CD8-positive, alpha-beta memory T cell (primary cell): ENCODE measurements around the gene STK11. TPM values are rescaled to one million over a fixed set of nuclear protein-coding genes. Genes with fewer than 3 reads are reported as not detected.

Experiments used
- CTCF ChIA-PET: fragments of 350-600 bp; sonication (Branson Sonifier 250); formaldehyde crosslinking; loops from one replicate; lab custom pipeline; 2021; ENCODE audit warnings: antibody characterized with exemption; lab: Charles Lee
- POLR2A ChIA-PET: fragments of 350-600 bp; sonication (Branson Sonifier 250); formaldehyde crosslinking; loops from one replicate; lab custom pipeline; 2021; ENCODE audit warnings: antibody characterized with exemption; lab: Charles Lee
- DNase-seq, 5 donors: peaks; one replicate each; pipeline versions ENCODE4 v3.0.0 to v3.0.0-alpha.2; 2020 to 2022; ENCODE audit warnings: mixed read lengths in 1 of 5
- H3K27ac ChIP-seq: one replicate; pipeline ENCODE4 v1.7.0; 2013; ENCODE audit warnings: low read depth, mild to moderate bottlenecking, low read length, moderate library complexity
- H3K27me3 ChIP-seq: 2 replicates; pipeline ENCODE4 v1.7.0; 2013; ENCODE audit warnings: low read length, mild to moderate bottlenecking; ENCODE audit not compliant: insufficient read depth, poor library complexity, severe bottlenecking
- H3K36me3 ChIP-seq: 2 replicates; pipeline ENCODE4 v1.7.0; 2013; ENCODE audit warnings: mild to moderate bottlenecking, low read length, moderate library complexity; ENCODE audit not compliant: insufficient read depth
- H3K4me1 ChIP-seq: 2 replicates; pipeline ENCODE4 v1.7.0; 2013; ENCODE audit warnings: mild to moderate bottlenecking, low read length, moderate library complexity; ENCODE audit not compliant: insufficient read depth
- H3K4me3 ChIP-seq: 2 replicates; pipeline ENCODE4 v1.7.0; 2013; ENCODE audit warnings: mild to moderate bottlenecking, low read length
- H3K9me3 ChIP-seq: 2 replicates; pipeline ENCODE4 v1.7.0; 2013; ENCODE audit warnings: mild to moderate bottlenecking, low read length
- H3K27ac Mint-ChIP-seq, 8 donors: one replicate each; pipeline ENCODE4 v1.8.0; 2020 to 2021; ENCODE audit warnings: mixed read lengths in 8 of 8, mild to moderate bottlenecking in 6 of 8, inconsistent platforms in 3 of 8, moderate library complexity in 3 of 8
- H3K27me3 Mint-ChIP-seq, 2 donors: one replicate each; pipeline ENCODE4 v1.8.0; 2020 to 2021; ENCODE audit warnings: mixed read lengths in 2 of 2, mild to moderate bottlenecking in 1 of 2, moderate library complexity in 1 of 2
- H3K36me3 Mint-ChIP-seq, 3 donors: one replicate each; pipeline ENCODE4 v1.8.0; 2020 to 2021; ENCODE audit warnings: mixed read lengths in 3 of 3, inconsistent platforms in 1 of 3, mild to moderate bottlenecking in 1 of 3
- H3K4me1 Mint-ChIP-seq, 3 donors: one replicate each; pipeline ENCODE4 v1.8.0; 2020 to 2021; ENCODE audit warnings: mixed read lengths in 3 of 3, inconsistent platforms in 1 of 3, mild to moderate bottlenecking in 1 of 3
- H3K4me3 Mint-ChIP-seq, 7 donors: one replicate each; pipeline ENCODE4 v1.8.0; 2020 to 2021; ENCODE audit warnings: mixed read lengths in 7 of 7, mild to moderate bottlenecking in 6 of 7, moderate library complexity in 4 of 7, inconsistent platforms in 2 of 7
- H3K9me3 Mint-ChIP-seq, 5 donors: one replicate each; pipeline ENCODE4 v1.8.0; 2020 to 2022; ENCODE audit warnings: mixed read lengths in 5 of 5, mild to moderate bottlenecking in 3 of 5, moderate library complexity in 2 of 5, inconsistent platforms in 1 of 5
- polyA plus RNA-seq: library from polyadenylated mRNA; unstranded; fragments of 300-500 nt; fragmentation: Illumina TruSeq; gene quantifications from one replicate; pipeline ENCODE4 v1.2.3, GENCODE V29; 2021
- total RNA-seq, 2 experiments: library from RNA; stranded (reverse); gene quantifications; one replicate each; pipeline ENCODE4 v1.2.3, GENCODE V29; 2021

STK11 gene
- total and polyA plus RNA-seq, 3 experiments from 2014 or later: 37.0 to 69.7 (median 66.9) TPM

- Mint-ChIP-seq H3K9me3 (no peaks in the 10 kb centered on the region), H3K27me3 (peaks cover 0 to 9% of the 10 kb centered on the region in 2 donors), H3K4me3 (peak overlapping the region; percentile 45 to 91 (median 67)), H3K36me3 (peaks cover 4 to 52% (median 7%) of the 10 kb centered on the region in 3 donors), H3K4me1 (peaks cover 43 to 76% (median 45%) of the 10 kb centered on the region in 3 donors), H3K27ac (peak overlapping the region; percentile 50 to 100 (median 98))
- Histone ChIP-seq H3K4me3 (no peak overlapping the region), H3K9me3 (no peaks in the 10 kb centered on the region), H3K27me3 (no peaks in the 10 kb centered on the region), H3K27ac (no peak overlapping the region), H3K36me3 (peaks cover 30% of the 10 kb centered on the region), H3K4me1 (peaks cover 86% of the 10 kb centered on the region)
- POLR2A ChIA-PET: interaction anchor here (4.1 kb wide), 1 partner anchor 12 kb away, joined by 41 read pairs; the partner anchor contains the start of gene CIRBP
- CTCF ChIA-PET: interaction anchor here (5.2 to 7.9 kb wide), 2 partner anchors 10 to 13 kb away, joined by 38 to 99 read pairs; partner anchors contain the start of gene CIRBP
- no peak for DNase-seq
Observed at GRCh38 chr19:1257475-1258162, 52.0 kb downstream of the STK11 start.

- Histone ChIP-seq H3K27me3 (no peaks in the 10 kb centered on the region), H3K36me3 (peaks cover 30% of the 10 kb centered on the region), H3K9me3 (no peaks in the 10 kb centered on the region), H3K4me3 (no peak overlapping the region), H3K27ac (no peak overlapping the region), H3K4me1 (peaks cover 89% of the 10 kb centered on the region)
- H3K9me3 Mint-ChIP-seq: no peaks in the 10 kb centered on the region
- H3K4me3 Mint-ChIP-seq: peak overlapping the region; percentile 57 to 91 (median 85)
- no peak for DNase-seq
- ChIA-PET CTCF (interaction anchor here (1.8 to 7.9 kb wide), 2 partner anchors 9 to 14 kb away, joined by 18 to 99 read pairs; partner anchors contain the start of gene CIRBP), POLR2A (interaction anchor here (0.6 to 4.1 kb wide), 5 partner anchors 11 to 229 kb away, joined by 4 to 41 read pairs (median 5); partner anchors contain the start of gene CIRBP)
- H3K4me1 Mint-ChIP-seq: peaks cover 46 to 81% (median 48%) of the 10 kb centered on the region in 3 donors
- peaks cover 4 to 52% (median 7%) of the 10 kb centered on the region in 3 donors for H3K36me3 Mint-ChIP-seq
- peak overlapping the region; percentile 68 to 100 (median 98) for H3K27ac Mint-ChIP-seq
- H3K27me3 Mint-ChIP-seq: peaks cover 0 to 9% of the 10 kb centered on the region in 2 donors
Observed at GRCh38 chr19:1258163-1258492, 52.5 kb downstream of the STK11 start.

GRCh38 chr19:1258707-1259205 lies 53.2 kb downstream of the STK11 start:
- peaks cover 83% of the 10 kb centered on the region for H3K4me1 ChIP-seq
- H3K27me3 Mint-ChIP-seq: peaks cover 0 to 7% of the 10 kb centered on the region in 2 donors
- H3K27ac Mint-ChIP-seq: peak overlapping the region; percentile 97 to 100 (median 98)
- DNase-seq: no peak
- H3K9me3 Mint-ChIP-seq: no peaks in the 10 kb centered on the region
- peaks cover 30% of the 10 kb centered on the region for H3K36me3 ChIP-seq
- ChIA-PET POLR2A (interaction anchor here (0.6 to 4.1 kb wide), 7 partner anchors 8 to 230 kb away, joined by 3 to 41 read pairs (median 5); partner anchors contain the start of gene CIRBP), CTCF (interaction anchor here (1.1 to 7.9 kb wide), 3 partner anchors 9 to 14 kb away, joined by 5 to 99 read pairs (median 18); partner anchors contain the start of gene CIRBP)
- peaks cover 4 to 47% (median 7%) of the 10 kb centered on the region in 3 donors for H3K36me3 Mint-ChIP-seq
- H3K4me3 ChIP-seq: peak overlapping the region; percentile 86
- H3K4me3 Mint-ChIP-seq: peak overlapping the region; percentile 85 to 91 (median 88)
- H3K4me1 Mint-ChIP-seq: peaks cover 49 to 79% (median 49%) of the 10 kb centered on the region in 3 donors
- peak overlapping the region; percentile 98 for H3K27ac ChIP-seq
- no peaks in the 10 kb centered on the region for H3K9me3 ChIP-seq
- no peaks in the 10 kb centered on the region for H3K27me3 ChIP-seq

GRCh38 chr19:1259206-1259875 lies 53.8 kb downstream of the STK11 start:
- DNase-seq: peak; percentile 66 to 86 (median 80)
- POLR2A ChIA-PET: interaction anchor here (0.6 to 4.1 kb wide), 5 partner anchors 9 to 262 kb away, joined by 3 to 41 read pairs (median 5); partner anchors contain the start of gene CIRBP
- Histone ChIP-seq H3K27me3 (no peaks in the 10 kb centered on the region), H3K4me3 (peak overlapping the region; percentile 86), H3K9me3 (no peaks in the 10 kb centered on the region), H3K4me1 (peaks cover 77% of the 10 kb centered on the region), H3K27ac (peak overlapping the region; percentile 98), H3K36me3 (peaks cover 25% of the 10 kb centered on the region)
- Mint-ChIP-seq H3K27ac (peak overlapping the region; percentile 97 to 100 (median 98)), H3K4me1 (peaks cover 48 to 81% (median 49%) of the 10 kb centered on the region in 3 donors), H3K9me3 (no peaks in the 10 kb centered on the region), H3K36me3 (peaks cover 4 to 46% (median 7%) of the 10 kb centered on the region in 3 donors), H3K27me3 (peaks cover 0 to 7% of the 10 kb centered on the region in 2 donors), H3K4me3 (peak overlapping the region; percentile 85 to 91 (median 88))
- CTCF ChIA-PET: interaction anchor here (1.1 to 7.9 kb wide), 4 partner anchors 8 to 15 kb away, joined by 3 to 99 read pairs (median 12); partner anchors contain the start of gene CIRBP

- H3K36me3 Mint-ChIP-seq: peaks cover 4 to 38% (median 4%) of the 10 kb centered on the region in 3 donors
- DNase-seq: peak; percentile 52 to 78 (median 63)
- no peaks in the 10 kb centered on the region for H3K9me3 ChIP-seq
- peak overlapping the region; percentile 97 to 100 (median 98) for H3K27ac Mint-ChIP-seq
- peak overlapping the region; percentile 86 for H3K4me3 ChIP-seq
- peak overlapping the region; percentile 98 for H3K27ac ChIP-seq
- peaks cover 44 to 79% (median 45%) of the 10 kb centered on the region in 3 donors for H3K4me1 Mint-ChIP-seq
- H3K4me3 Mint-ChIP-seq: peak overlapping the region; percentile 87 to 96 (median 91)
- CTCF ChIA-PET: interaction anchor here (1.1 to 10.3 kb wide), 4 partner anchors 9 to 16 kb away, joined by 3 to 484 read pairs (median 12); partner anchors contain the start of genes ATP5F1D and CIRBP
- no peaks in the 10 kb centered on the region for H3K9me3 Mint-ChIP-seq
- H3K27me3 ChIP-seq: no peaks in the 10 kb centered on the region
- POLR2A ChIA-PET: interaction anchor here (0.6 to 4.1 kb wide), 10 partner anchors 9 to 263 kb away, joined by 3 to 41 read pairs (median 4); partner anchors contain the start of gene CIRBP
- H3K36me3 ChIP-seq: peaks cover 17% of the 10 kb centered on the region
- peaks cover 73% of the 10 kb centered on the region for H3K4me1 ChIP-seq
- H3K27me3 Mint-ChIP-seq: peaks cover 0 to 5% of the 10 kb centered on the region in 2 donors
Observed at GRCh38 chr19:1259876-1260748, 54.5 kb downstream of the STK11 start.

- Histone ChIP-seq H3K27ac (peak overlapping the region; percentile 98), H3K27me3 (no peaks in the 10 kb centered on the region), H3K4me1 (peaks cover 70% of the 10 kb centered on the region), H3K4me3 (peak overlapping the region; percentile 95), H3K36me3 (peaks cover 9% of the 10 kb centered on the region), H3K9me3 (no peaks in the 10 kb centered on the region)
- POLR2A ChIA-PET: interaction anchor here (0.7 to 4.1 kb wide), 8 partner anchors 8 to 193 kb away, joined by 3 to 41 read pairs (median 5); partner anchors contain the start of gene CIRBP
- no peaks in the 10 kb centered on the region for H3K9me3 Mint-ChIP-seq
- H3K27me3 Mint-ChIP-seq: peaks cover 0 to 5% of the 10 kb centered on the region in 2 donors
- H3K4me1 Mint-ChIP-seq: peaks cover 46 to 79% (median 48%) of the 10 kb centered on the region in 3 donors
- H3K4me3 Mint-ChIP-seq: peak overlapping the region; percentile 89 to 96 (median 92)
- H3K36me3 Mint-ChIP-seq: peaks cover 4 to 30% (median 4%) of the 10 kb centered on the region in 3 donors
- CTCF ChIA-PET: interaction anchor here (1.2 to 10.3 kb wide), 3 partner anchors 8 to 59 kb away, joined by 3 to 484 read pairs (median 4); partner anchors contain the start of gene ATP5F1D
- H3K27ac Mint-ChIP-seq: peak overlapping the region; percentile 98 to 100 (median 100)
- peak; percentile 95 to 99 (median 97) for DNase-seq
Observed at GRCh38 chr19:1260749-1261537, 55.4 kb downstream of the STK11 start.
